Transverse colon (tissue), 4 donors: ENCODE data around the gene TBPL2. TPM values are rescaled to one million over a fixed set of nuclear protein-coding genes. Genes with fewer than 3 reads are reported as not detected.

Source experiments
- DNase-seq: peaks from one replicate; pipeline ENCODE4 v3.0.0-alpha.2; 2019
- H3K27ac ChIP-seq, 4 donors: fragments of 200-600 bp; sonication (generic); 2 replicates each; pipeline ENCODE4 v1.5.1; 2016 to 2018; ENCODE audit warnings: inconsistent platforms in 4 of 4
- H3K27me3 ChIP-seq: fragments of 200-600 bp; sonication (generic); 2 replicates; pipeline ENCODE4 v1.5.1; 2017; ENCODE audit warnings: inconsistent platforms
- H3K36me3 ChIP-seq, 4 donors: fragments of 200-600 bp; sonication (generic); 2 replicates each; pipeline ENCODE4 v1.5.1; 2017 to 2019; ENCODE audit warnings: inconsistent platforms in 4 of 4
- H3K4me1 ChIP-seq, 4 donors: fragments of 200-600 bp; sonication (generic); 2 replicates each; pipeline ENCODE4 v1.5.1; 2017 to 2020; ENCODE audit warnings: inconsistent platforms in 4 of 4
- H3K4me3 ChIP-seq, 4 donors: fragments of 200-600 bp; sonication (generic); 1 replicate in 1 of 4; 2 replicates in 3 of 4; pipeline versions ENCODE4 v1.5.1 to v1.6.1; 2017 to 2019; ENCODE audit warnings: inconsistent platforms in 4 of 4
- H3K9me3 ChIP-seq, 2 donors: fragments of 200-600 bp; sonication (generic); 2 replicates each; pipeline ENCODE4 v1.5.1; 2017 to 2019; ENCODE audit warnings: inconsistent platforms in 2 of 2
- CTCF ChIP-seq, 5 experiments: fragments of 200-600 bp in 3 of 5; fragments of 450-650 bp in 2 of 5; sonication (generic) in 3 of 5; IDR thresholded peaks; 1 replicate in 2 of 5; 2 replicates in 3 of 5; pipeline ENCODE4 v1.5.1; 2016 to 2017; ENCODE audit warnings: antibody characterized with exemption in 5 of 5, inconsistent platforms in 3 of 5, mild to moderate bottlenecking in 2 of 5, moderate library complexity in 1 of 5
- EP300 ChIP-seq: sonication (generic); formaldehyde crosslinking; IDR thresholded peaks from one replicate; pipeline ENCODE4 v1.6.1; 2017; ENCODE audit warnings: antibody characterized with exemption, low read depth
- POLR2A ChIP-seq: fragments of 450-650 bp; IDR thresholded peaks from one replicate; pipeline ENCODE4 v1.6.1; 2016; ENCODE audit warnings: antibody characterized with exemption, mild to moderate bottlenecking, moderate library complexity
- POLR2AphosphoS5 ChIP-seq, 3 donors: sonication (generic); formaldehyde crosslinking; IDR thresholded peaks; one replicate each; pipeline ENCODE4 v1.6.1; 2016; ENCODE audit warnings: antibody characterized with exemption in 3 of 3
- WGBS, 2 donors: methylation state at CpG; one replicate each; pipeline ENCODE4 v1.1.5; 2018; ENCODE audit warnings: low coverage in 1 of 2; 5-methylcytosine and 5-hydroxymethylcytosine counted together
- in situ Hi-C, 4 donors: fragments of 200-750 bp; cut with MboI; loops; one replicate each; pipeline versions ENCODE4 v1.15.0 to v1.15.1; 2017; ENCODE audit warnings: low sequenced_read_pairs in 3 of 4, low pct_ligation_motif_present in 1 of 4, low pct_unique_long_range_greater_than_20kb in 1 of 4
- intact Hi-C: fragments of 100-400 bp; cut with DNase I; formaldehyde crosslinking; loops from one replicate; pipeline ENCODE4 v1.15.1; 2023; ENCODE audit warnings: low total_unique reads
- total RNA-seq, 4 donors: library from RNA; depleted of rRNA; stranded (reverse); fragments of >200 nt; gene quantifications; one replicate each; pipeline ENCODE4 v1.1.0, GENCODE V29; 2016

Gene TBPL2
- total RNA-seq, 4 donors from 2014 or later: not detected

- intact Hi-C loops (no loop called here), in situ Hi-C loops (no loop called here)
- TF ChIP-seq CTCF (IDR thresholded peaks at IDR 0.05): no peak
- TF ChIP-seq POLR2AphosphoS5 (IDR thresholded peaks at IDR 0.05): no peak
- TF ChIP-seq POLR2A: no peak
- TF ChIP-seq EP300: no peak
- no peaks in the 10 kb centered on the region for H3K9me3 ChIP-seq
- DNase-seq: no peak
- no peak overlapping the region for H3K4me3 ChIP-seq
- H3K36me3 ChIP-seq: peaks cover 0 to 29% (median 12%) of the 10 kb centered on the region in 4 donors
- H3K4me1 ChIP-seq: peaks cover 0 to 21% (median 6%) of the 10 kb centered on the region in 4 donors
- WGBS, 2 donors: 77 to 86% methylated on average over 4 of the region's 4 CpGs
- no peaks in the 10 kb centered on the region for H3K27me3 ChIP-seq
- no peak overlapping the region for H3K27ac ChIP-seq
These were observed 57.9 kb downstream of the TBPL2 start for GRCh38 chr14:55382483-55382882.

GRCh38 chr14:55381561-55381960, 58.9 kb downstream of the TBPL2 start:
- Histone ChIP-seq H3K9me3 (no peaks in the 10 kb centered on the region), H3K27me3 (no peaks in the 10 kb centered on the region), H3K27ac (no peak overlapping the region), H3K4me1 (peaks cover 0 to 19% (median 6%) of the 10 kb centered on the region in 4 donors), H3K36me3 (peaks cover 0 to 37% (median 16%) of the 10 kb centered on the region in 4 donors), H3K4me3 (no peak overlapping the region)
- 88% methylated on average over 2 of the region's 2 CpGs; no CpG with 5 or more reads in 1 of the 2 donors for WGBS, 2 donors
- intact Hi-C loops: no loop called here
- in situ Hi-C loops: no loop called here
- no peak for DNase-seq
- no peak for TF ChIP-seq EP300
- no peak for TF ChIP-seq POLR2A
- no peak for TF ChIP-seq POLR2AphosphoS5 (IDR thresholded peaks at IDR 0.05)
- TF ChIP-seq CTCF (IDR thresholded peaks at IDR 0.05): no peak

DNA sequence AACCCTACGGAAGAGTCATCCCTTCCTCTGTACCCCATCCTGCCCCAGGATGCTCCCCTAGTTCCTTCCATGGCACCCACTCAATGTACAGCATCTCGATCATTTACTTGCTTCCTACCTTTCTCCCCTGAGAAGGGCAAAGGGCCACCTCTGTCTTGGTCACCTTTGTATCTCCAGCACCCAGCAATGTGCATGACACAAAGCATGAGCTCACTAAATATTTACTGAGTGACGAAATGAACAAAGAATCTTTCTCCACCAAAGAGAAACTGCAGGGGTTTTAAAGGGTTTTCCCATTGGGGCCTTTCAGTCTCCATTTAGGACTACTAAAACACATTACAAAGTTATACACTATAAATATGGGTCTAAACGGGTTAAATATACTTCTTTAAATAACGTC, 59.4 kb downstream of the TBPL2 start:
- intact Hi-C loops (no loop called here), in situ Hi-C loops (no loop called here)
- DNase-seq: no peak
- no peak for TF ChIP-seq CTCF (IDR thresholded peaks at IDR 0.05)
- H3K9me3 ChIP-seq: no peaks in the 10 kb centered on the region
- H3K27ac ChIP-seq: no peak overlapping the region
- H3K36me3 ChIP-seq: peaks cover 0 to 42% (median 19%) of the 10 kb centered on the region in 4 donors
- H3K4me3 ChIP-seq: no peak overlapping the region
- 85 to 86% methylated on average over 5 of the region's 5 CpGs for WGBS, 2 donors
- no peaks in the 10 kb centered on the region for H3K27me3 ChIP-seq
- peaks cover 0 to 15% (median 6%) of the 10 kb centered on the region in 4 donors for H3K4me1 ChIP-seq

- H3K27ac ChIP-seq: no peak overlapping the region
- no peaks in the 10 kb centered on the region for H3K9me3 ChIP-seq
- WGBS, 2 donors: 94 to 96% methylated on average over 5 of the region's 5 CpGs
- in situ Hi-C loops: no loop called here
- no peak overlapping the region for H3K4me3 ChIP-seq
- no peaks in the 10 kb centered on the region for H3K27me3 ChIP-seq
- peaks cover 0 to 11% (median 0%) of the 10 kb centered on the region in 4 donors for H3K4me1 ChIP-seq
- TF ChIP-seq POLR2AphosphoS5 (IDR thresholded peaks at IDR 0.05) (no peak), CTCF (IDR thresholded peaks at IDR 0.05) (no peak), EP300 (no peak)
- DNase-seq: no peak
- intact Hi-C loops: no loop called here
- peaks cover 0 to 48% (median 19%) of the 10 kb centered on the region in 4 donors for H3K36me3 ChIP-seq
These were observed 63.2 kb downstream of the TBPL2 start for GRCh38 chr14:55377236-55377635.
